GM19438 (cell line): ENCODE measurements around the gene SPATS1.
"Not testable (repeated sequence)": the region's sequence is repeated elsewhere in the genome, so short reads cannot be mapped to it uniquely, and the experiment has no call there.

Source experiments
- ATAC-seq: cut with Tn5 transposase; IDR thresholded peaks from one replicate; pipeline ENCODE4 v1.9.1; 2021; ENCODE audit warnings: low read depth; ENCODE audit not compliant: unreplicated experiment

The SPATS1 gene

GRCh38 chr6:44341095-44341890 lies 1.2 kb upstream of the SPATS1 start:
- ATAC-seq: no peak

DNA sequence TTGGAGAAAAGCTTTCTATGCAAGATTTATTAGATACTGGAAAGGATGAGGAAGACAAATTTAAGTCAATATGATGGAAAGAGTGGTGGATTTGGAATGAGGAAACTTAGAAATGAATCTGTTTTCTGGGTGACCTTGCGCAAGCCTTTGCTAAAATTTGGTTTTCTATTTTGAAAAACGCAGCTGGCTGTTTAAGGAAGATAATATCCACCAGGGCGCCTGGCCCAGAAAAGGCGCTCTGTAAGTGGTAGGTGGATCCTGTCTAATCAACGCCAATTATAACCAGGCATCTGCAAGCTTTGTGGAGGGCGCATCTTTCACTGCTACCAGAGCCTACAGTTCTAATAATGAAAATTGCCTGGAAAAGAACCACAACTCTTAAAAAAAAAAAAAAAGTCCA lies 398 bp upstream of the SPATS1 start:
- no peak for ATAC-seq

- not testable (repeated sequence) for ATAC-seq
These were observed 4.4 kb downstream of the SPATS1 start for GRCh38 chr6:44346818-44347217.

GRCh38 chr6:44349904-44350649 lies 7.6 kb downstream of the SPATS1 start:
- ATAC-seq: no peak

DNA sequence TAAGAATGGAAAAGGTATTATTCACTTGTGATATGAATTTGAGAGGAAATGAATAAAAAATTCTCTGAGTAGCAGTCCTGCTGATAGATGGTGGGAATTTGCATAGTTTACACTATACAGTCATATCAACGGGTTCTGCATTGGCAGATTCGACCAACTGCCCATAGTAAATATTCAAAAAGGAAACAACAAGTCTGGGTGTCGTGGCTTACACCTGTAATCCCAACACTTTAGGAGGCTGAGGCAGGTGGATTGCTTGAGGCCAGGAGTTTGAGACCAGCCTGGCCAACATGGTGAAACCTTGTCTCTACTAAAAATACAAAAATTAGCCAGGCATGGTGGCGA lies 8.2 kb downstream of the SPATS1 start:
- ATAC-seq: not testable (repeated sequence)

DNA sequence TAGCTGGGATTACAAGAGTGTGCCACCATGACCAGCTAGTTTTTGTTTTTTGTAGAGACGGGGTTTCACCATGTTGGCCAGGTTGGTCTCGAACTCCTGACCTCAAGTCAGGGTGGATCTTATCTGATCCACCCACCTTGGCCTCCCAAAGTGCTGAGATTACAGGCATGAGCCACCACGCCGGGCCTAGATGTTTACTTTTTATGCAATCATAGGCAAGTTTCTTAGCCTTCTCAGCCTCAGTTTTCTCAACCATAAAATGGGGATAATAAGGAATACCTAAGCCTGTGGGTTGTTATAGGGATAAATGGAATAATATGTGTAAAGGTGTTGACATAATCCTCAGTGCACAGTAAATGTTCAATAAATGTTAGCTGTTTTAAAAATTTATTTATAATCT lies 9.8 kb downstream of the SPATS1 start:
- ATAC-seq: no peak

- no peak for ATAC-seq
These were observed 10.9 kb downstream of the SPATS1 start for GRCh38 chr6:44353336-44353735.

DNA sequence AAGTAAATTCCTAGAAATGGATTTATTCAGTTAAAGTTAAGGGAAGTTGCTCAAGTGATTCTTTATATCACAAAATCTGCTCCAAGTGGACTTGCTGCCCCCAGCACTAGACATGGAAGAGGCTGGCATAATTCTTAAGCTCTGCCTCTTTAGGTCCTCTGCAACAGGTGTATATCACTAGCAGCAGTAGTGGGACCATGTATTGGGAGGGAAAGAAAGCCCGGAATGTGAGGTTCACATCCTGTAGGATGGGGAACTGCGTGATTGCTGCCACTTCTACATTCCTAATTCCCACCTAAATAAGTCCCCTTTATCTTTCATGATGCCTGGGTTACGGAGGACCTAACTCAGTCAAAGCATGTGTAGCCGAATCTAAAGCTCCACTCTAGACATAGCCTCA lies 13.2 kb downstream of the SPATS1 start:
- ATAC-seq: no peak

DNA sequence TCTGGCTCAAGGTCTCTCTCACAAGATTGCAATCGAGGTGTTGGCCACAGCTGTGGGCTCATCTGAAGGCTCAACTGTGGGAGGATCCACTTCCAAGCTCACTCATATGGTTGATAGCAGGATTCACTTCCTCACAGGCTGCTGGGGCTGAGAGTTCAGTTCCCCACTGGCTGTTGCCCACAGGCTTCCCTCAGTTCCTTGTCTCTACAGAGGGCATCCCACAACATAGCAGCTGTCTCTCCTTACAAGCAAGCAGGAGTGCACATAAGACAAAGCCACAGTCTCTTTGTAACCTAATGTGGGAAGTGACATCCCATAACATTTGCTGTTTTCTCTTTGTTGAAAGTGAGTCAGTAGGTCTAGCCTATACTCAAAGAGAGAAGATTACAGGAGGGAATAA lies 14.0 kb downstream of the SPATS1 start:
- ATAC-seq: no peak

DNA sequence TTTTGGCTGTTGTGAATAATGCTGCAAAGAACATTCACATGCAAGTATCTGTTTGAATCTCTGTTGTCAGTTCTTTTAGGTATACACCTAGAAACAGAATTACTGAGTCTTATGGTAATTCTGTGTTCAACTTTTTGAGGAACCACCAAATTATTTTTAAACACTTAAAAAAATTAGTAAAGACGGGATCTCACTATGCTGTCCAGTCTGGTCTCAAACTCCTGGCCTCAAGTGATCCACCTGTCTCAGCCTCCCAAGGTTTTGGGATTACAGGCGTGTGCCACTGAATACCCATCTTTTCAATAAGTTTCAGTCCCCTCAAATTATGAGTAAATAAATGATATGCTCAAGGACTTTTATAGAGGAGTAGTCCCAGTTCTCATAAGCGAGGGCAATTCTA lies 17.5 kb downstream of the SPATS1 start:
- no peak for ATAC-seq

GRCh38 chr6:44361947-44362346 lies 19.5 kb downstream of the SPATS1 start:
- no peak for ATAC-seq

- ATAC-seq: no peak
These were observed 21.0 kb downstream of the SPATS1 start for GRCh38 chr6:44363377-44363926.

DNA sequence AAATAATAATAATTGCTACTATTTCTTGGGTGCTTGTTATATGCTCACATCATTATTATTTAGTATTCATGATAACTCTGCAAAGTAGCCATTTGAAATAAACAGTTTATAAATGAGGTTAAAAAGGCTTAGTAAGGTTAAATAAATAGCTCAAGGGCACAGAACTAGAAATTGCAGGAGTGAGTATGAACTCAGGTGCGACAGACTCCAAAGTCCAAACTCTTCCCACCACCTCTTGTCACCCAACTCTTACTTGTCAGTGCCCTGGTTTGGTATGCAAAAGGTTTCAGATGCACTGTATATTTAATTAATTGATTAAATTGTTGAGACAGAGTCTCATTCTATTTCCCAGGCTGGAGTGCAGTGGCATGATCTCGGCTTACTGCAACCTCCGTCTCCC lies 24.3 kb downstream of the SPATS1 start:
- ATAC-seq: no peak

GRCh38 chr6:44367681-44368080 lies 25.2 kb downstream of the SPATS1 start:
- no peak for ATAC-seq

- ATAC-seq: no peak
These were observed 30.6 kb downstream of the SPATS1 start for GRCh38 chr6:44373051-44373450.

DNA sequence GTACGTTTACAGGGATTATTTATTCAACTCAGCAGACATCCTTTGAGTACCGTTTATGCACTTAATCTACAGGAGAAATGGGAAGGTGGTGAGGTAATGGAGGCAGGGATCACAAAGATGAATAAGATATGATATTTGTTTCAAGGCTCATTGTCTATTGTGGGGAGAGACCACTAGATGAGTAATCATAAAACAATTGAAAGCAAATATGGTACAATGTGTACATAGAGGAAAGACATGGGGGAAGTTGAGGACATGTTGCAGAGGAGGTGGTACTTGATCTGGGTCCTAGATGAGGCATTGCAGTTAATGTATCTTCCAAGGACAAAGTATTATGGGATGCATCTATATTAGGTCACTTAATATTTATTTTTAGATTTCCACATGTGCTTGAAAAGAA lies 31.3 kb downstream of the SPATS1 start:
- ATAC-seq: no peak

- ATAC-seq: no peak
These were observed 32.6 kb downstream of the SPATS1 start for GRCh38 chr6:44375071-44375470.

DNA sequence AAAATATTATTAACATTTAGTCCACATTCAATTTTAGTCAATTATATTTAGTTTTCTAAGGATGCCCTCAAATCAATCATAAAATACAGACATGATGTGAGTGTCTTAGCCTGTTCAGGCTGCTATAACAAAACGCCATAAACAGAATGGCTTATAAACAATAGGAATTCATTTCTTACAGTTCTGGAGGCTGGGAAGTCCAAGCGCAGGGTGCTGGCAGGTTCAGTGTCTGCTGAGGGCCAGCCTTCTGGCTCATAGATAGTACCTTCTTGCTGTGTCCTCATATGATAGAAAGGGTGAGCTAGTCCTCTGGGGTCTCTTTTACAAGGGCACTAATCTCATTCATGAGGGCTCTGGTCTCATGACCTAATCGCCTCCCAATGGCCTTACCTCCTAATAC lies 35.0 kb downstream of the SPATS1 start:
- no peak for ATAC-seq

DNA sequence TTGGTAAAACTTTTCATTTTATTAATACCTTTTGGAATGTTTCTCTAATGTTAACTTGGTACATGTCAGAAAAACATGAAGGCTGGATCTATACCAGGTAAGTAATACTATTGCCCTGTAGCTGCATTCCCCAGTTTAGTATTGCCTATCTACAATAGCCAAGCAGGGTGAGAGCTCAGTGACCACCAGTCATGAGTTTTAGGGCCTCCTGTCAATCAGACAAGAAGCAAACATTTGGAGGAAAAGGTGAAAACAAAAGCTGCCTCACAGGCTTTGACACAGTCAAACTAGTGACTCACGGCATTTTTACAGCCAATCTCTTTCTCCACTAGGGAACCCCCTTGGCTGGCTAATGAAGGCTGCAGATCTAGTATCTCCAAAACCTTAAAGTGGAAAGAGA lies 35.5 kb downstream of the SPATS1 start:
- no peak for ATAC-seq

GRCh38 chr6:44381739-44382138 lies 39.3 kb downstream of the SPATS1 start:
- no peak for ATAC-seq

- no peak for ATAC-seq
These were observed 44.0 kb downstream of the SPATS1 start for GRCh38 chr6:44386364-44386928.

DNA sequence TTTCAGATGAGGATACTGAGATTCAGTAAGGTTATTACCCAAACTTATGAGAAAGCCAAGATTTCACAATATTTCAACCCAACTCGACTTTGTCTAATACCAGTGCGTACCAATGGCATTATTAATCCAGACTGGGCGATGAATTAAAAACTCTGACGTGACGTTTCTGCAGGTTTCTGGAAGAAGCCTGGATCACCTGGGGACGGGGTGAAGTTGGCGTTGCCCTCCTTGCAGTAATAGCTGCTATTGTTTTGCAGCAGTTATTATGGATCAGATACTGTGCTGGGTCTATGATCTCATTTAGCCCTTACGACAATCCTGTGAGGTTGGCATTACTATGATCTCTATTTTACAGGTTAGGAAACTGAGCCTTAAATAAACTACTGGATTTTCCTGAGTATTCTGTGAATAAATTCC lies 44.5 kb downstream of the SPATS1 start:
- ATAC-seq: peak; percentile 3
